ENCODE data around the gene SMYD3. TPM values are rescaled to one million over a fixed set of nuclear protein-coding genes. Genes with fewer than 3 reads are reported as not detected.
A peak's percentile ranks its signal among the peaks of the same experiment; 100 is the strongest.

SMYD3 gene
- total and polyA plus RNA-seq, 9 of the 15 experiments (the other 6 are each of a cell fraction or from before 2014, with no cell fraction given): 128 to 440 (median 197) TPM

DNA sequence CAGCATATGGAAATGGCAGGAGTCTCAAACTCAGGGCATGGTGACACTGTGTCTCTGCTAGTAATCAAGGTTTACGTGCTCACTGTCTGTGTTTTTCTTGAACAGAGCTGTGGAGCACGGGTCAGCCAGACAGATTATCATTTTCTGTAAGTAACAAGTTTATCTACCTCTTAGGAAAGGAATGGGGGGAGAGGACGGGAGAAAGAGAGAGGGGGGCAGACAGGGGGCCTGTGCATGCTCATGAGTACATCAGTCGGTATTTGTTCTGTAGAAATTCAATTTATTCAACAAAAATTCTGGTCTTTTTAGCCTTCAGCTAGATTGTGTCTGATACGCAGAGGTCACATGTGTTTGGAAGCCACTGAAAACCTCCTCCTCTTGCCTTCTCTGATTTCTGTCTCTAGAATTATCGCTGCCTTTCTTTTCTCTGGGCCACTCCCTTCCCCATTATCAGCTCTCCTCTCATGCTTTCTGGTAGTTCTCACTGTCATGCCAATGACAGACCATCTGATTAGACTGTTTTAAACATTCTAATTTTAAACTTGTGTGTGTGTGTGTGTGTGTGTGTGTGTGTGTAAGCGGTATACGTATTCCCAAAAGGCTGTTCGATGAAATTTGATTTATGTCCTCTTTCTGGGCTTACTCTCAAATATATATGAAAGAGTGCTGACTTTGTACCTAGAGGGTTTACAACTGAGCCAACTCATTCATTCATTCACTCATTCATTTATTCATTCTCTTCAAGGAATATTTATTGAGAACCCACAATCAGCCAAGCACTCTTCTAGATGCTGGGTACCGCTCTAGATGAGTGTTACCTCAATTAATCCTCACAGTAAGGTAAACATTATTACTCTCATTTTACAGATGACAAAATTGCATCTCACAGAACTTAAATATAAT, 715.4 kb downstream of the SMYD3 start (continued):
- TF ChIP-seq, protein P1, sequence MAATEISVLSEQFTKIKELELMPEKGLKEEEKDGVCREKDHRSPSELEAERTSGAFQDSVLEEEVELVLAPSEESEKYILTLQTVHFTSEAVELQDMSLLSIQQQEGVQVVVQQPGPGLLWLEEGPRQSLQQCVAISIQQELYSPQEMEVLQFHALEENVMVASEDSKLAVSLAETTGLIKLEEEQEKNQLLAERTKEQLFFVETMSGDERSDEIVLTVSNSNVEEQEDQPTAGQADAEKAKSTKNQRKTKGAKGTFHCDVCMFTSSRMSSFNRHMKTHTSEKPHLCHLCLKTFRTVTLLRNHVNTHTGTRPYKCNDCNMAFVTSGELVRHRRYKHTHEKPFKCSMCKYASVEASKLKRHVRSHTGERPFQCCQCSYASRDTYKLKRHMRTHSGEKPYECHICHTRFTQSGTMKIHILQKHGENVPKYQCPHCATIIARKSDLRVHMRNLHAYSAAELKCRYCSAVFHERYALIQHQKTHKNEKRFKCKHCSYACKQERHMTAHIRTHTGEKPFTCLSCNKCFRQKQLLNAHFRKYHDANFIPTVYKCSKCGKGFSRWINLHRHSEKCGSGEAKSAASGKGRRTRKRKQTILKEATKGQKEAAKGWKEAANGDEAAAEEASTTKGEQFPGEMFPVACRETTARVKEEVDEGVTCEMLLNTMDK (IDR thresholded peaks at IDR 0.05; ENCODE audit: borderline replicate concordance, insufficient read depth, low read depth, low read length, poor library complexity, severe bottlenecking): no peak
- TF ChIP-seq E2F3 (CRISPR knock-in tag; IDR thresholded peaks at IDR 0.05) (no peak), TEAD1 (CRISPR knock-in tag; IDR thresholded peaks at IDR 0.05) (0 out of 4 replicates have a peak, but pooled peaks of 1 of the 2 experiments have one; percentile 41), MCM5 (IDR thresholded peaks at IDR 0.05; ENCODE audit: low read depth) (no peak), CTBP1 (IDR thresholded peaks at IDR 0.05; ENCODE audit: borderline replicate concordance) (peak; percentile 41; the same call in 1 of the 2 replicates), SMAD4 (CRISPR knock-in tag; conservative IDR thresholded peaks at IDR 0.05) (0 out of 2 replicates have a peak, but pooled peaks have one; percentile 54), KHSRP (IDR thresholded peaks at IDR 0.05) (no peak), TCF3 (CRISPR knock-in tag; IDR thresholded peaks at IDR 0.05) (peak; percentile 65), ERF (CRISPR knock-in tag; IDR thresholded peaks at IDR 0.05) (no peak), KLF10 (CRISPR knock-in tag; IDR thresholded peaks at IDR 0.05) (no peak), CREB1 (IDR thresholded peaks at IDR 0.05) (0 out of 2 replicates have a peak, but pooled peaks have one; percentile 28), CREB1 (CRISPR knock-in tag; IDR thresholded peaks at IDR 0.05) (no peak), BHLHE40 (IDR thresholded peaks at IDR 0.05; ENCODE audit: low read length) (peak; percentile 7; the same call in 1 of the 2 replicates), HDAC2 (IDR thresholded peaks at IDR 0.05) (peak; percentile 48; the same call in 1 of the 2 replicates), NRF1 (conservative IDR thresholded peaks at IDR 0.05 in 1 of 2, IDR thresholded peaks at IDR 0.05 in 1 of 2) (no peak), NCOA1 (IDR thresholded peaks at IDR 0.05; ENCODE audit: low read depth) (0 out of 2 replicates have a peak, but pooled peaks have one; percentile 45), FOXM1 (IDR thresholded peaks at IDR 0.05; ENCODE audit: low read depth) (peak; percentile 66), FOXM1 (CRISPR knock-in tag; IDR thresholded peaks at IDR 0.05; ENCODE audit: low read depth) (no peak), RAD21 (CRISPR knock-in tag; conservative IDR thresholded peaks at IDR 0.05 in 1 of 2, IDR thresholded peaks at IDR 0.05 in 1 of 2) (no peak), PPARD (CRISPR knock-in tag; IDR thresholded peaks at IDR 0.05) (no peak), EP300 (IDR thresholded peaks at IDR 0.05; ENCODE audit: low read length) (0 out of 2 replicates have a peak, but pooled peaks have one; percentile 41), CHD4 (IDR thresholded peaks at IDR 0.05; ENCODE audit: insufficient read depth, insufficient replicate concordance, low read depth, low read length, poor library complexity, severe bottlenecking) (no peak), RAD51 (IDR thresholded peaks at IDR 0.05; ENCODE audit: borderline replicate concordance, low read depth) (peak; percentile 35; the same call in 1 of the 2 replicates)
- TF ChIP-seq, protein P2, sequence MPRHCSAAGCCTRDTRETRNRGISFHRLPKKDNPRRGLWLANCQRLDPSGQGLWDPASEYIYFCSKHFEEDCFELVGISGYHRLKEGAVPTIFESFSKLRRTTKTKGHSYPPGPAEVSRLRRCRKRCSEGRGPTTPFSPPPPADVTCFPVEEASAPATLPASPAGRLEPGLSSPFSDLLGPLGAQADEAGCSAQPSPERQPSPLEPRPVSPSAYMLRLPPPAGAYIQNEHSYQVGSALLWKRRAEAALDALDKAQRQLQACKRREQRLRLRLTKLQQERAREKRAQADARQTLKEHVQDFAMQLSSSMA (CRISPR knock-in tag; IDR thresholded peaks at IDR 0.05): no peak
- TF ChIP-seq, protein P3, sequence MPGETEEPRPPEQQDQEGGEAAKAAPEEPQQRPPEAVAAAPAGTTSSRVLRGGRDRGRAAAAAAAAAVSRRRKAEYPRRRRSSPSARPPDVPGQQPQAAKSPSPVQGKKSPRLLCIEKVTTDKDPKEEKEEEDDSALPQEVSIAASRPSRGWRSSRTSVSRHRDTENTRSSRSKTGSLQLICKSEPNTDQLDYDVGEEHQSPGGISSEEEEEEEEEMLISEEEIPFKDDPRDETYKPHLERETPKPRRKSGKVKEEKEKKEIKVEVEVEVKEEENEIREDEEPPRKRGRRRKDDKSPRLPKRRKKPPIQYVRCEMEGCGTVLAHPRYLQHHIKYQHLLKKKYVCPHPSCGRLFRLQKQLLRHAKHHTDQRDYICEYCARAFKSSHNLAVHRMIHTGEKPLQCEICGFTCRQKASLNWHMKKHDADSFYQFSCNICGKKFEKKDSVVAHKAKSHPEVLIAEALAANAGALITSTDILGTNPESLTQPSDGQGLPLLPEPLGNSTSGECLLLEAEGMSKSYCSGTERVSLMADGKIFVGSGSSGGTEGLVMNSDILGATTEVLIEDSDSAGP (CRISPR knock-in tag; IDR thresholded peaks at IDR 0.05): no peak

Data from K562 (cell line).